T-helper 2 cell (primary cell): ENCODE results near the gene DNASE1L2.
"Not testable (repeated sequence)": the region's sequence is repeated elsewhere in the genome, so short reads cannot be mapped to it uniquely, and the experiment has no call there.

ENCODE experiments used
- DNase-seq, 5 experiments: peaks; one replicate each; pipeline versions ENCODE4 v3.0.0 to v3.0.0-alpha.2; 2012 to 2022

Gene DNASE1L2

DNA sequence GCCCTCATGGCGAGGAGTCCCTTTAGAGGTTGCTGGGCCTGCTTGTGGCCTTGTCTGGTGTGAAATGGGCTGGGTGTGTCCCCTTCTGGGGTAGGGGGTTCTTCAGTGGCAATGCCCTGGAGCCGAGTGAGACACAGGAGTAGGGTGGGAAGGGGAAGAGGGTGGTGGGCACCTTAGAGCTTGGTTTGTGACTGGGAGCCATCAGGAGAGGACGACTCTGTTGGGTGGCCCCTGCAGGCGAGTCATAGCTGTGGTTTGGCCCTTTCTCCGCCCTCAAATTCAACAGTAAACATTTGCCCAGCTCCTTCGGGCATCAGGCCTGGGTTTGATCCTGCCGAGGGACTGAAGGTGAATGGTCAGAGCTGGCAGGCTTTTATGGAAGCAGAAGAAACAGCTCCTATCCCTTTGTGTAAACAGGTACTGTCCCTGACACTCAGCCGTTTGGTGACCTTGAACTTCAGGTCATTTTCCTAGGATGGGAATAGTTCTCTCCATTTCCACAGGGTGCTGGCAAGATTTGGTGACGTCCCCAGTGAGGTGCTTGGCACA lies 9.9 kb upstream of the DNASE1L2 start:
- no peak for DNase-seq

DNA sequence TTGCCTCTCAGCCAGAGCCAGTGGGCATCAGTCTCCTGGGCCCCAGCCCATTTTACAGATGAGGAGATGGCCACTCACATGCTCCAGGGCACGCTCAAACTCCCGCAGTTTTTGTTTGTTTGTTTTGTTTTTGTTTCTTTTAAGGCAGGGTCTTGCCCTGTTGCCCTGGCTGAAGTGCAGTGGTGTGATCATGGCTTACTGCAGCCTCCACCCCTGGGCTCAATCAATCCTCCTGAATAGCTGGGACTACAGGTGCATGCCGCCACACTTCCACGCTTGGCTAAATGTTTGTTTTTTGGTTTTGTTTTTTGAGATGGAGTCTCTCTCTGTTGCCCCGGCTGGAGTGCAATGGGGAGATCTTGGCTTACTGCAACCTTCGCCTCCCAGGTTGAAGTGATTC lies 9.3 kb upstream of the DNASE1L2 start:
- no peak for DNase-seq

DNA sequence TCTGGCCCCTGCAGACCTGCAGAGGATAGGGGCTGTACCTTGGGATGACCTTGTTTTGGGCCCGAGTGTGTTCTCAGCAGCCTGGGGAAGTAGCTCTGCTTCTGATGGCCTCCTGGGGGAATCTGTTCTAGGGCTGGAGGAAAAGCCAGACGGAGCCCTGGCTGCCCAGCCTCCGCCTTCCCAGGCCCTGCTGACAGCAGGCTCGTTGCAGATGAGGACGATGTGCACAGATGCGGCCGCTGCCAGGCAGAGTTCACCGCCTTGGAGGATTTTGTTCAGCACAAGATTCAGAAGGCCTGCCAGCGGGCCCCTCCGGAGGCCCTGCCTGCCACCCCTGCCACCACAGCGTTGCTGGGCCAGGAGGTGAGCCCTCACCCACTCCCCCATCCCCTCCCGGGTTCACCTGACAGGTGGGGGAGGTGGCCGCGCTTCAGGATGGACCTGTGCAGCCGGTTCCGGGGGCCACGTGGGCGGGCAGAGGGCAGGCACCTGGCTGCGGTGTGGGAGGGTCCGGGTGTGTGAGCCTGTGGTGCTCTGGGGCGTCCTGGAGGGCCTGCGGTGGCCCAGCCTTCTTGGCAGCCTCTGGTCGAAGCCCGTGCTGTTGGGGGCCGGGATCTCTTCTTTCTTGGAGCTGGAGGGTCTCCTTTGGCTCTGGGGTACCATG lies 8.0 kb upstream of the DNASE1L2 start:
- no peak for DNase-seq

DNA sequence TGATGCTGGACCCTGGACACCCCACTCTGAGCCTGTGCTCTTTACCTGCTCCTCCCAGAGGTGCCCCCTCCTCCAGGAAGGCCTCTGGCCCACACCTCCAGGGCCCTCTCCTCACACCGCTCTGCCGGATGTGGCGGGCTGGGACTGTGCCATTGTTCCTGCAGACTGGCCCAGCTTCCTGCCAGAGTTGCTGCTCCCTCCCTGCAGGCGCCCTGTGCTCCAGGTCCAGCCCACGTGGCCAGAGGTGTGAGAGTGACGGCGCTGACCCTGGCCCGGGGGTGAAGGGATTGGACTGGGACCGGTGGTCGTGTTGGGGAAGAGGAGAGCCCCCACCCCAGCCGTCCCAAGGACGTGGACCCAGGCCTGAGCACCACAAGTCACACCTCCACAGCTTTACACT lies 7.2 kb upstream of the DNASE1L2 start:
- DNase-seq: no peak

DNA sequence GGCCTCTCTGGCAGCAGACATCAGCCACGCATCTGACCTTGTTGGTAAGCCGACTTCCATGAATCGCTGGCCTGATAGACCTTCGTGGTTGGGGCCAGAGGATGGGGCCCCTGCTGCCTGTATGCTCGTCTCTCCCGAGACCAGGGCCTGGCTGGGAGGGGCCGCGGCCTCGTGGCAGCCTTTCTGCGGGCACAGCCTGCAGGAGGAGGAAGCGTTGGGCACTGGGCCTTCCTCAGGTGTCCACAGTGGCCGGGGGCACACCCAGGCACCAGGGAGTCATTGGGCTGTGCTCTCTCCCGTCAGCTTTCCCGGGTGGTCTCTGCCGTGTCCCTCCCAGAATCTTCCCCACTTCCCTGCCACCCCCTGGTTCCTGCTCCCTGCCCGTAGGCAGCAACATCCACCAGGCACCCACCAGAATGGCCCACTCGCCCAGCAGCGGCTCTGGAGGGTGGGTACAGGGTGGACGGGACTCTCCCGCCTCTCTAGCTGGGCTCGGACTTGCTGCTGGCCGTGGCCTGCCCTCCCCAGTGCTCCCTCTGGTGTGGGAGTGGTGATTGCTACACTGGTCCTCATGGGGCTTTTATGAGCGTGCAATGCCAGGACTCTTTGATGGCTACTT lies 6.5 kb upstream of the DNASE1L2 start:
- no peak for DNase-seq

DNA sequence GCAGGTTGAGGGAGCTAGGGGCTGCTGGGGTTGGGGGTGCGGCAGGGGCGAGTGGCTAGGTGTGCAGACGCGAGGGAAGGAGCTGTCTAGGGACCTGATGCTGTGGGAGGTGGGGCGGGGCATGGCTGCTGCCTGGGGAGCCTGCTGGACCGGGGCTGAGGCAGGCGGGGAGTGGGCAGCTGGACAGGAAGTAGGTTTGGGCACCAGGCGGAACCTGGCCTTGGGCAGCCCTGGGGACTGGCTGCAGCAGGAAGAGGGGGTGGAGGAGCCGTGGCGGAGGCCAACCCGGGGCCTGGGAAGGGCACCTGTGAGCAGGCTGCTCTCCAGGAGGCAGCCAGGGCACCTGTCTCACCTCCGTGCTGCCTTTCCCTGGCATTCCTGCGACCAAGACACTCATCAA lies 5.9 kb upstream of the DNASE1L2 start:
- no peak for DNase-seq

DNA sequence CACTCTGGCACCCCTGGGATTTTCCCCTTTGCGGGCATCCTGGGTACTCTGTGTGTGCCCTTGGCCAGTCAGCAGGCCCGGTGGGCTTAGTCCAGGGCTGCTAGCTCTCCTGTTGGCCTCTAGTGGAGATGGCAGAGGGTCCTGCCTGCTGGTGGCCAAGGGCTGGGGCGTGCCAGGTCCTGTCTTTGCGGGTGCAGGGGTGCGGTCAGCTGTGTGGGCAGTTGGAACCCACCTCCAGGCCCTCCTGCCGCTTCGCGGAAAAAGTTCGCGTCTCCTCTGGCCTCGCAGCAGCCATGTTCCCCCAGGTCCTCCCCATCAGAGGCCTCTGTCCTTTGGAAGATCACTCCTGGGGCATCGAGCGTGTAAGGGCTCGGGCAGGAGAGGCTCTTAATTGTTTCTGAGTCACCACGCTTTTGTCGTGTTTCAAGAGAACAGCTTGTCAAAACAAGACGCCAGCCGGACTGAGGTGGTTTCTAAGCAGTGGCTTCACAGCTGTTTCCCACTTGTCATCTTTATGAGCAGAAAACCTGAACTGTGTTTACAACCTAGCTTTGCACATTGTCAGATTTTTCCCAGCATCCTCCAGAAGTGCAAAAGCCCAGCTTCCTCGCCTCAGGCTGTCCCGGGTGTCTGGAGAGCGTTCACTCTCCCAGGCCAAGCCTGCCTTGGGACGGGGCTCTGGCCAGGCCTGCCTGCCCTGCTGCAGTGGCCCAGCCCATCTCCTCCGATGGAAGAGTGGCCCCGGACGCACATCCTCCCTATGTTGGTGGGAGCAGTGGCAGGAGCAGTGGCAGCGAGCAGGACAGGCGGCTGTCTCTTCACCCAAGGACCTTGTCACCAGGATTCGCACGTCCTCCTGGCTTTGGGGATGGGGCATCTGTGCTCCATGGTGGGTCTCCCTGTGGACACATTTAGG lies 5.0 kb upstream of the DNASE1L2 start:
- no peak for DNase-seq

DNA sequence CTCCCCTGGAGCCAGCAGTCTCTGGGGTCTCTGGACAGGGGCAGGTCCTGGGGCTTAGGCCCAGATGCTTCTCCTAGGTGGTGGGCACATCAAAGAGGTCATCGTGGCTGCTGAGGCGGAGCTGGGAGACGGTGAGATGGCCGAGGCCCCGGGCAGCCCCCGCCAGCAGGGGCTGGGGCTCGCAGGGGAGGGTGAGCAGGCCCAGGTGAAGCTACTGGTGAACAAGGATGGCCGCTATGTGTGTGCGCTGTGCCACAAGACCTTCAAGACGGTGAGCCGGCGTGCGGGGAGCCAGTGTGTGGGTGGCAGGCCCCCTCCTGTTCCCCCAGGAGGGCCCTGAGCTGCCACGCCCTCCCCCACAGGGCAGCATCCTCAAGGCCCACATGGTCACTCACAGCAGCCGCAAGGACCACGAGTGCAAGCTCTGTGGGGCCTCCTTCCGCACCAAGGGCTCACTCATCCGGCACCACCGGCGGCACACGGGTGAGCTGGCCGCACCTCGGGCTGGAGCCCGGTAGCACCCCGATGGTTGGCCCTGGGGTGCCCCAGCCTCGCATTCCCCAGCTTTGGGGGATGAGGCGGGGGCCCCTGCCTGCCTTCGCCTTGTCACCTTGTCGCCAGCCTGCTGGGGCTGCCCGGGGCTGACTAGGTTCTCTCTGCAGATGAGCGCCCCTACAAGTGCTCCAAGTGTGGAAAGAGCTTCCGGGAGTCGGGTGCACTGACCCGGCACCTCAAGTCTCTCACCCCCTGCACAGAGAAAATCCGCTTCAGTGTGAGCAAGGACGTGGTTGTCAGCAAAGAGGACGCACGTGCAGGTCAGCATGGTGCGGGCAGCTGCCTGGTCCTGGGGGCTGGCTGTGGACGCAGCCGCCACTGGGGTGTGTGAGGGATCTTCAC lies 3.9 kb upstream of the DNASE1L2 start:
- DNase-seq: no peak

DNA sequence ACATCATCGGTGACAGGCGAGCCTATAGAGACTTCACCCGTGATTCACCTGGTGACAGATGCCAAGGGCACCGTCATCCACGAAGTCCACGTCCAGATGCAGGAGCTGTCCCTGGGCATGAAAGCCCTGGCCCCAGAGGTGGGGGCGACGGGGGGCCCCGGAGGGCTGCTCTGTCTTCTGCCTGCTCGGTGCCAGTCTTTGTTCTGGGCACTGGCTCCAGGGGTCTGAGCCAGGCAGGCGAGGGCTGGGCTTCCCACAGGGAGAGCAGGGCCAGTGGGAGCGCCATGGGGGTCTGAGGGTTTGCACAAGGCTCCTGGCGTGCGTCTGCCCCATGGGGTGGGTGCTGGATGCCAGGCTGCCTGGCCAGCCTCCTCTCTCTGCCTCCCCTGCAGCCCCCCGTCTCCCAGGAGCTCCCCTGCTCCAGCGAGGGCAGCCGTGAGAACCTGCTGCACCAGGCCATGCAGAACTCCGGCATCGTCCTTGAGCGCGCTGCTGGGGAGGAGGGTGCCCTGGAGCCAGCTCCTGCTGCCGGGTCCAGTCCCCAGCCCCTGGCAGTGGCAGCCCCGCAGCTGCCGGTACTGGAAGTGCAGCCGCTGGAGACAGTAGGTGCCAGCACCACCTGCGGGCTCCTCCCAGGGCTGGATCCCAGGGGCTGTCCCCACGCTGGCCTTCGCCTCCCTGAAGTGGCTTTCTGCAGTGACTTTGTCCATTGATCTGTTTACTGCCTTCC lies 3.0 kb upstream of the DNASE1L2 start:
- no peak for DNase-seq

DNA sequence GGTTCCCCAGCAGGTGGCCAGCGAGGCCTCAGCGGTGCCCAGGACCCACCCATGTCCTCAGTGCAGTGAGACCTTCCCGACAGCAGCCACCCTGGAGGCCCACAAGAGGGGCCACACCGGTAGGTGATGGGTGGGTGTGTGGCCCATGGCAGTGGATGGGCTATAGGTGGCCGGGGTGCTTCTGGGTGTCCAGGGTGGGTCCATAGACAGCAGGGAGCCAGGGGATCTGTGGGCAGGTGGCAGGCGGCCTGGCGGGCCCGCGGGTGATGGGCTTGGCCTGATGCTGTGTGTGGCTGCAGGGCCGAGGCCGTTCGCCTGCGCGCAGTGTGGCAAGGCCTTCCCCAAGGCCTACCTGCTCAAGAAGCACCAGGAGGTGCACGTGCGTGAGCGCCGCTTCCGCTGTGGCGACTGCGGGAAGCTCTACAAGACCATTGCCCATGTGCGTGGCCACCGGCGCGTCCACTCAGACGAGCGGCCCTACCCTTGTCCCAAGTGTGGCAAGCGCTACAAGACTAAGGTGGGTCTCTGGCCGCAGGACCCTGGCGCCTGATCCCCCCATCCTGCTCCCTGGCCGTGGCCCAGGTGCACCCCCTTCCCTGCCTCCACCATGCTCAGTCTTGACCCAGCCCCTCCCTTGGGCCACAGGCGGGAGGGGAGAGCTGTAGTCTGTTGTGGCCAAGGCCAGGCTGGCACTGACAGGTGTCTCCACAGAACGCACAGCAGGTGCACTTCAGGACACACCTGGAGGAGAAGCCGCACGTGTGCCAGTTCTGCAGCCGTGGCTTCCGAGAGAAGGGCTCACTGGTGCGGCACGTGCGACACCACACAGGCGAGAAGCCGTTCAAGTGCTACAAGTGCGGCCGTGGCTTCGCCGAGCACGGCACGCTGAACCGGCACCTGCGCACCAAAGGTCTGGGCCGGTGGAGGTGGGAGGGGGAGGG lies 2.1 kb upstream of the DNASE1L2 start:
- DNase-seq: no peak

DNA sequence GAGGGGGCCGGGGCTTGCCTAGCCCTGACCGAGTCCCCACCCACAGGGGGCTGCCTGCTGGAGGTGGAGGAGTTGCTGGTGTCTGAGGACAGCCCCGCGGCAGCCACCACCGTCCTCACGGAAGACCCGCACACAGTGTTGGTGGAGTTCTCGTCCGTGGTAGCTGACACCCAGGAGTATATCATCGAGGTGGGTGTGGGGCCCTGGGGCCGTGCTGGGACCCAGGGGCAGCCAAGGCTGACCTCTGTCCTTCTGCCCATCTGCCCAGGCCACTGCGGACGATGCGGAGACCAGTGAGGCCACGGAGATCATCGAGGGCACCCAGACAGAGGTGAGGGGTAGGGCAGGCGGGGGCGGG lies 1.5 kb upstream of the DNASE1L2 start:
- no peak for DNase-seq

DNA sequence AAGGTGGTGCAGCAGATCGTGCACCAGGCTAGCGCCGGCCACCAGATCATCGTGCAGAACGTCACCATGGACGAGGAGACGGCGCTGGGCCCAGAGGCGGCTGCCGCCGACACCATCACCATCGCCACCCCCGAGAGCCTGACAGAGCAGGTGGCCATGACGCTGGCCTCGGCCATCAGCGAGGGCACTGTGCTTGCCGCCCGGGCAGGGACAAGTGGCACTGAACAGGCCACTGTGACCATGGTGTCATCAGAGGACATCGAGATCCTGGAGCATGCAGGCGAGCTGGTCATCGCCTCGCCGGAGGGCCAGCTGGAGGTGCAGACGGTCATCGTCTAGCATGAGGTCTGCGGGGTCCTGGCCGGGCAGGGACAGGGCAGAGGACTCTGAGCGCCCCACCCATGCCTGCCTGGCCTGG lies 1.0 kb upstream of the DNASE1L2 start:
- DNase-seq: no peak

DNA sequence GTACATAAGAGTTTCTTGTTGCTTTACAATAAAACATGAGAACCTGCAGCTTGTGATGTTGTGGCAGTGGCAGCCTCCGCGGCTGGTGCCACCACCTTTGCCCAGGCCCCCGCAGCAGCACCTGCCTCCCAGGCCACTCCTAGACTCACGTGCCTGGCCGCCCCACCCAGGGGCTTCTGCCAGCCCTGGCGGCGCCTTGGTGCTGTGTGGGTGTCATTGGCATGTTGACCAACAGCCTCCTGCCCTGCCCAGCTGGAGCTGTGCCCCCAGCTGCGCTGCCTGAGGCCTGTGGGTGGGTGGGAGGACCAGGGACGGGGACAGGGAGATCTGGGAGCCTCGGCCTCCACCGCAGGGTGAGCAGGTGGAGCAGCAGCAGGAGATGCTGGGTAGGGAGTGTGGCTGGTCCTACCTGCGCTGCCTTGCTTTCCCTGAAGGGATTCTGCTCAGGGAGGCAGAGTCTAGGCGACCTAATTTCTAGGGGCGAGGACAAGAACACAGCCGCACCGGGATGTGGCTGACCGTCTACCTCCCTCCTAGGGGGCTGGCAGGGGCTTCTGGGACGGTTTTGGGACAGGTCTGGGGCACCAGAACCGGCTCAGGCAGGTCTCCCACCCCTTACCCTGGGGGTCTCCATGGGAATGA lies 428 bp upstream of the DNASE1L2 start:
- no peak for DNase-seq

DNA sequence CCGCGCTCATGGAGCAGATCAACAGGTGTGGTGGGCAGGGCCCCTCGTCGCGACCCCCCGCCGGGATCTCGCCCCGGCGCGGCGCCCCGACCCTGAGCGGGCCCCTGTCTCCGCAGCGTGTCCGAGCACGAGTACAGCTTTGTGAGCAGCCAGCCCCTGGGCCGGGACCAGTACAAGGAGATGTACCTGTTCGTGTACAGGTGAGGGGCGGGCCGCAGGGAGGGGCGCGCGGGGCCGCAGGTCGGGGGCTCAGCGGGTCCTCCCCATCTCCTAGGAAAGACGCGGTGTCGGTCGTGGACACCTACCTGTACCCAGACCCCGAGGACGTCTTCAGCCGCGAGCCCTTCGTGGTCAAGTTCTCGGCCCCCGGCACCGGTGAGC lies 848 bp downstream of the DNASE1L2 start:
- DNase-seq: no peak

DNA sequence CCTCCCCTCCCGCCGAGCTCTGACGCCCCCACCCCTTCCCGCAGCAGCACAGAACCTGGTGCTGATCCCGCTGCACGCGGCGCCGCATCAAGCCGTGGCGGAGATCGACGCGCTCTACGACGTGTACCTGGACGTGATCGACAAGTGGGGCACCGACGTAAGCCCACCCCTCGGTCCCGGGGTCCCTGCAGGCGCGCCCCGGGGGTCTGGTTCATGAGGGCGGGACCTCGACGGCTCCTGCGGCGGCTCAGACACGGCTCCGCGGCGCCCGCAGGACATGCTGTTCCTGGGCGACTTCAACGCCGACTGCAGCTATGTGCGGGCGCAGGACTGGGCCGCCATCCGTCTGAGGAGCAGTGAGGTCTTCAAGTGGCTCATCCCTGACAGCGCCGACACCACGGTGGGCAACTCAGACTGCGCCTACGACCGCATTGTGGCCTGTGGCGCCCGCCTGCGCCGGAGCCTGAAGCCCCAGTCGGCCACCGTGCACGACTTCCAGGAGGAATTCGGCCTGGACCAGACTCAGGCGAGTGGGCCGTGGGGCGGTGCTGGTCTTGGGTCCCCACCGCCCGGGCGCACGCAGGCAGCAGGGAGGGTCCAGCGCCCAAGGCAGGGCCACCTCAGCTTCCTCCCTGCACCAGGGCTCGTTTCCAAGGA lies 1.4 kb downstream of the DNASE1L2 start:
- no peak for DNase-seq

DNA sequence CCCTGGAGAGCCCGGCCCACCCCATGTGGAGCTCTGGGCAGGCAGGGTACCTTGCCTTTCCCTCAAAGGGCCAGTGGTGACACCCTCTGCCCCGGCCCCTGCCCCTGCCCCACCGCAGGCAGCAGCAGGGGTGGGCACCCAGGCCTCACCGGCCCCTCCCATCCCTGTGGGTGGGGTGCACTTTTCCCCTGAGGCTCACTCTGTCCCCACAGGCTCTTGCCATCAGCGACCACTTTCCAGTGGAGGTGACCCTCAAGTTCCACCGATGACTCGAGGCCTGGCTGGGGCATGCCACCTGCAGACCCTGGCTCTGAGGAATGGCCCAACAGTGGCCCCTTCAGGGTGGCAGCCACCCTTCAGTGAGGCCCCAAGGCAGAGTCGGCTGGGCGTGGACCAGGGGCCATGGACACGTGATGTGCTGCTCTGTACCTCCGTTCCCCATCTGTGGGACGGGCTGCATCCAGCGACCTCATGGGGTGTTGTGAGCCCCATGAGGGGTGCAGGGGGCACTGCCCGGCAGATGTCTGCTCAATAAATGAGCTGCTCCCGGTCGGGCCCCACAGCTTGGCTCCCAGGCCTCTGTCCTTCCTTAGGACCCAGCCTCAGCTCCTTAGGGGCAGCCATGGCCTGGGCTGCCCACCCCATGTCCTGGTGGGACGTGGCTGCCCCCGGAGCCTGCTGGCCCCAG lies 2.0 kb downstream of the DNASE1L2 start:
- no peak for DNase-seq

DNA sequence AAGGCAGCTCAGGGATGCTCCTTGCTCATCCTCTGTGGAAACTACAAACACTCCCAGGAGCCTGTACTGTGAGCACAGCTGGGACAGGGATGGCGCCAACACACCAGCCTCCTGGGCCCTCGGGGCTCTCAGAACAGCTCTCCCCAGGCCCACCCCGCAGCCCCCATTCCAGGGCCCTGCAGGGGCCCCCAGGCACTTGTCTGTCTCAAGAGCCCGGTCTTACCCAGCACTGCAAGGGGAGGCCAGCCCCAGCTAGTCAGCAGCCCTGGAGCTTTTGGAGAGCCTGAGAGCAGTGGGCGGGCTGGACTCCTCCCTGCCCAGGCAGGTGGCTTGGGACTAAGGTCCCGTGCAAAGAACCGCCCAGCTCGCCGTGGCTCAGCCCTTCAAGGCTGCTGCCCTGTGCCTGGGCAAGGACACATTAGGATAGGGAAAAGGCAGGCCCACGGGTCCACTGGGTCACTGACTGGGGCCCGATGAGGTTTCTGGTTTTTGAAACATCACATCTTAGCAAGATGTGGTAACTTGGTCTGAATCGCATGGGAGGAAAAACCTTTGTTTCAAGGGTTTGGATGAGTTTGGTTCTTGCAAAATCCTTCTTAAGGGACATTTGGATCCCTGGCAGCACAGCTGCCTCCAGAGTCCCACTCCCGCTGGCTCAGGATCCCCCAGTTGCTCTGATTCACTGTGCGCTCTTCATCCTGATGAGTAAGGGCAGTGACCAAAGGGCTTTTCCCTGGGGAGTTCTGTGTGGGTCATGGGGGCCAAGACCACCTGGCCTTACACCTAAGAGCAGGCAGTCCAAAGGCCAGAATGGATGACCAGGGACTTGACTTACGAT lies 2.8 kb downstream of the DNASE1L2 start:
- no peak for DNase-seq

DNA sequence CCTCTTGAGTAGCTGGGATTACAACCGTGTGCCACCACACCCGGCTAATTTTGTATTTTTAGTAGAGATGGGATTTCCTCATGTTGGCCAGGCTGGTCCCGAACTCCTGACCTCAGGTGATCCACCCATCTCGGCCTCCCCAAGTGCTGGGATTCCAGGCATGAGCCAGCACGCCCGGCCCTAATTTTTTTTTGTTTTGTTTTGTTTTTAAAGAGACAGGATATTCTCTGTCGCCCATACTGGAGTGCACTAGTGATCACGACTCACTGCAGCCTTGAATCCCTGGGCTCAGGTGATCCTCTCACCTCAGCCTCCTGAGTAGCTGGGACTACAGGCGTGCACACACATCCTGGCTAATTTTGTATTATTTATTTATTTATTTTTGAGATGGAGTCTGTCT lies 4.1 kb downstream of the DNASE1L2 start:
- DNase-seq: not testable (repeated sequence)
